Vagina (tissue), 2 donors: ENCODE results near the gene IL2RA. TPM values are rescaled to one million over a fixed set of nuclear protein-coding genes. Genes with fewer than 3 reads are reported as not detected.

ENCODE experiments used
- DNase-seq, 2 donors: peaks; one replicate each; pipeline ENCODE4 v3.0.0-alpha.2; 2017; ENCODE audit errors: extremely low spot score in 2 of 2
- H3K27ac ChIP-seq: fragments of 200-600 bp; sonication (generic); one replicate; pipeline ENCODE4 v1.5.1; 2019
- H3K27me3 ChIP-seq: fragments of 200-600 bp; sonication (generic); one replicate; pipeline ENCODE4 v1.5.1; 2019
- H3K36me3 ChIP-seq, 2 donors: fragments of 200-600 bp; sonication (generic); one replicate each; pipeline ENCODE4 v1.5.1; 2017 to 2019
- H3K4me1 ChIP-seq: fragments of 200-600 bp; sonication (generic); one replicate; pipeline ENCODE4 v1.5.1; 2019
- H3K4me3 ChIP-seq, 2 donors: fragments of 200-600 bp; sonication (generic); 1 replicate in 1 of 2; 2 replicates in 1 of 2; pipeline ENCODE4 v1.5.1; 2016 to 2019
- H3K9me3 ChIP-seq: fragments of 200-600 bp; sonication (generic); one replicate; pipeline ENCODE4 v1.5.1; 2019
- CTCF ChIP-seq, 3 experiments: fragments of 450-650 bp in 2 of 3; fragments of 200-600 bp in 1 of 3; sonication (generic) in 1 of 3; IDR thresholded peaks; one replicate each; pipeline ENCODE4 v1.5.1; 2017 to 2019; ENCODE audit warnings: antibody characterized with exemption in 3 of 3, mild to moderate bottlenecking in 2 of 3, moderate library complexity in 2 of 3
- POLR2A ChIP-seq, 2 donors: fragments of 450-650 bp; IDR thresholded peaks; one replicate each; pipeline ENCODE4 v1.6.1; 2017; ENCODE audit warnings: antibody characterized with exemption in 2 of 2, mild to moderate bottlenecking in 2 of 2, moderate library complexity in 2 of 2
- POLR2AphosphoS5 ChIP-seq, 2 donors: sonication (generic); formaldehyde crosslinking; IDR thresholded peaks; one replicate each; pipeline ENCODE4 v1.9.0; 2017; ENCODE audit warnings: antibody characterized with exemption in 2 of 2, mild to moderate bottlenecking in 2 of 2, low read depth in 1 of 2; ENCODE audit not compliant: insufficient read depth in 1 of 2
- intact Hi-C: fragments of 100-400 bp; cut with DNase I; formaldehyde crosslinking; loops from one replicate; pipeline ENCODE4 v1.15.1; 2023
- total RNA-seq: library from RNA; depleted of rRNA; stranded (reverse); fragments of >200 nt; gene quantifications from one replicate; pipeline ENCODE4 v1.2.3, GENCODE V29; 2016

Gene IL2RA
- total RNA-seq, 1 donor from 2014 or later = not detected

GRCh38 chr10:6020826-6021225 is 41.3 kb downstream of the IL2RA start:
- Histone ChIP-seq H3K27me3 (no peaks in the 10 kb centered on the region), H3K27ac (peak overlapping the region; percentile 13), H3K36me3 (no peaks in the 10 kb centered on the region), H3K9me3 (no peaks in the 10 kb centered on the region), H3K4me1 (peaks cover 12% of the 10 kb centered on the region), H3K4me3 (no peak overlapping the region)
- intact Hi-C loops = no loop called here
- DNase-seq = no peak
- TF ChIP-seq POLR2A (IDR thresholded peaks at IDR 0.05) (no peak), POLR2AphosphoS5 (IDR thresholded peaks at IDR 0.05; ENCODE audit: insufficient read depth in 1 of 2, low read depth in 1 of 2) (no peak), CTCF (IDR thresholded peaks at IDR 0.05) (no peak)

GRCh38 chr10:6019796-6020195 is 42.4 kb downstream of the IL2RA start:
- intact Hi-C loops = no loop called here

GRCh38 chr10:6019010-6019782 is 43.0 kb downstream of the IL2RA start:
- TF ChIP-seq CTCF (IDR thresholded peaks at IDR 0.05) (no peak), POLR2A (IDR thresholded peaks at IDR 0.05) (no peak), POLR2AphosphoS5 (IDR thresholded peaks at IDR 0.05; ENCODE audit: insufficient read depth in 1 of 2, low read depth in 1 of 2) (no peak)
- H3K4me3 ChIP-seq = no peak overlapping the region
- H3K9me3 ChIP-seq = no peaks in the 10 kb centered on the region
- no peaks in the 10 kb centered on the region for H3K27me3 ChIP-seq
- no peak for DNase-seq
- H3K36me3 ChIP-seq = no peaks in the 10 kb centered on the region
- intact Hi-C loops = no loop called here
- peaks cover 12% of the 10 kb centered on the region for H3K4me1 ChIP-seq
- H3K27ac ChIP-seq = peak overlapping the region; percentile 77

More at GRCh38 chr10:6019796-6020195, 42.4 kb downstream of the IL2RA start:
- H3K4me1 ChIP-seq = peaks cover 12% of the 10 kb centered on the region
- no peak for DNase-seq
- no peaks in the 10 kb centered on the region for H3K9me3 ChIP-seq
- peak overlapping the region; percentile 77 for H3K27ac ChIP-seq
- no peak overlapping the region for H3K4me3 ChIP-seq
- H3K36me3 ChIP-seq = no peaks in the 10 kb centered on the region
- H3K27me3 ChIP-seq = no peaks in the 10 kb centered on the region
- TF ChIP-seq CTCF (IDR thresholded peaks at IDR 0.05) (no peak), POLR2AphosphoS5 (IDR thresholded peaks at IDR 0.05; ENCODE audit: insufficient read depth in 1 of 2, low read depth in 1 of 2) (no peak), POLR2A (IDR thresholded peaks at IDR 0.05) (no peak)

- DNase-seq = no peak
- Histone ChIP-seq H3K9me3 (no peaks in the 10 kb centered on the region), H3K27ac (peak overlapping the region; percentile 77), H3K4me1 (peaks cover 12% of the 10 kb centered on the region), H3K27me3 (no peaks in the 10 kb centered on the region), H3K4me3 (no peak overlapping the region), H3K36me3 (no peaks in the 10 kb centered on the region)
- intact Hi-C loops = no loop called here
- TF ChIP-seq POLR2A (IDR thresholded peaks at IDR 0.05) (no peak), CTCF (IDR thresholded peaks at IDR 0.05) (no peak), POLR2AphosphoS5 (IDR thresholded peaks at IDR 0.05; ENCODE audit: insufficient read depth in 1 of 2, low read depth in 1 of 2) (no peak)
These were observed 43.7 kb downstream of the IL2RA start for GRCh38 chr10:6018422-6018821.

GRCh38 chr10:6017781-6018354 is 44.3 kb downstream of the IL2RA start:
- TF ChIP-seq CTCF (IDR thresholded peaks at IDR 0.05) (no peak), POLR2A (IDR thresholded peaks at IDR 0.05) (no peak), POLR2AphosphoS5 (IDR thresholded peaks at IDR 0.05; ENCODE audit: insufficient read depth in 1 of 2, low read depth in 1 of 2) (no peak)
- no peaks in the 10 kb centered on the region for H3K36me3 ChIP-seq
- no peaks in the 10 kb centered on the region for H3K27me3 ChIP-seq
- H3K27ac ChIP-seq = peak overlapping the region; percentile 77
- no peaks in the 10 kb centered on the region for H3K9me3 ChIP-seq
- intact Hi-C loops = no loop called here
- no peak for DNase-seq
- peaks cover 12% of the 10 kb centered on the region for H3K4me1 ChIP-seq
- H3K4me3 ChIP-seq = no peak overlapping the region
